ENCODE data around the gene INPP5D. TPM values are rescaled to one million over a fixed set of nuclear protein-coding genes. Genes with fewer than 3 reads are reported as not detected.

Gene INPP5D
- total RNA-seq, 1 experiment from 2014 or later, result 12.7 TPM

- Histone ChIP-seq H2BK5ac (ENCODE audit: insufficient read length, low read length) (no peak overlapping the region), H3K56ac (ENCODE audit: insufficient read length, low read depth, low read length) (no peak overlapping the region), H3K9ac (ENCODE audit: extremely low read depth, insufficient read length, low read length) (no peak overlapping the region), H4K8ac (replicated peaks; ENCODE audit: insufficient read length, low read depth, low read length) (no peak overlapping the region), H2BK15ac (ENCODE audit: low read depth, low read length) (no peak overlapping the region), H3K4me2 (ENCODE audit: insufficient read depth, insufficient read length, low read length) (no peak overlapping the region), H4K5ac (ENCODE audit: insufficient read length, low read depth, low read length) (no peak overlapping the region), H3K23me2 (ENCODE audit: insufficient read length, low read depth, low read length, poor library complexity, severe bottlenecking) (no peaks in the 10 kb centered on the region), H3K23ac (ENCODE audit: insufficient read length, low read depth, low read length) (no peak overlapping the region), H2BK12ac (ENCODE audit: insufficient read length, low read depth, low read length) (no peak overlapping the region), H3K27me3 (ENCODE audit: insufficient read depth, low read length) (no peaks in the 10 kb centered on the region), H3K79me1 (ENCODE audit: insufficient read depth, low read depth, low read length, poor library complexity, severe bottlenecking) (no peaks in the 10 kb centered on the region), H3K4ac (ENCODE audit: low read depth, low read length) (no peak overlapping the region), H3K9me3 (ENCODE audit: control insufficient read depth, low read depth, low read length) (no peaks in the 10 kb centered on the region), H3K27ac (ENCODE audit: insufficient read length, low read depth, low read length) (no peak overlapping the region), H3K4me1 (ENCODE audit: insufficient read depth, low read length) (no peaks in the 10 kb centered on the region), H4K91ac (ENCODE audit: insufficient read length, low read depth, low read length) (no peak overlapping the region), H2AFZ (ENCODE audit: low read length) (no peak overlapping the region), H3K14ac (ENCODE audit: insufficient read depth, low read length) (no peak overlapping the region; the same call in 1 of the 2 replicates), H2BK120ac (ENCODE audit: low read depth, low read length, poor library complexity, severe bottlenecking) (no peak overlapping the region), H3K18ac (ENCODE audit: insufficient read length, low read depth, low read length) (no peak overlapping the region), H2AK5ac (ENCODE audit: insufficient read length, low read length) (no peak overlapping the region), H3K79me2 (ENCODE audit: insufficient read depth, low read length) (no peaks in the 10 kb centered on the region), H3T11ph (ENCODE audit: low read length) (no peak overlapping the region), H2BK20ac (ENCODE audit: low read depth, low read length, poor library complexity, severe bottlenecking) (no peak overlapping the region), H4K20me1 (ENCODE audit: control insufficient read depth, insufficient read depth, insufficient read length) (no peaks in the 10 kb centered on the region)
- no peak for DNase-seq
- TF ChIP-seq CTCF (conservative IDR thresholded peaks at IDR 0.05), result no peak
- no CpG with 5 or more reads among the region's 8 CpGs for WGBS (ENCODE audit: extremely low coverage, insufficient read length, low lambda C conversion rate)
- Mint-ChIP-seq H3K9me3 (no peaks in the 10 kb centered on the region; a peak in 1 of 5 replicates), H3K4me3 (no peak overlapping the region), H3K27me3 (ENCODE audit: low read depth) (no peaks in the 10 kb centered on the region), H3K36me3 (ENCODE audit: insufficient read depth in 1 of 3, low read depth in 3 of 3) (no peaks in the 10 kb centered on the region), H3K4me1 (peaks cover 4 to 7% of the 10 kb centered on the region in 2 experiments; a peak in 3 of 4 replicates), H3K27ac (no peak overlapping the region)
These were observed 37.6 kb upstream of the INPP5D start for GRCh38 chr2:233022561-233022960.
